DND-41 (cell line): ENCODE results near the gene HOXA3.

ENCODE experiments used
- CTCF ChIP-seq: IDR thresholded peaks from 2 replicates; pipeline ENCODE4 v1.5.1; 2012; ENCODE audit warnings: borderline replicate concordance, low read length, moderate library complexity, mild to moderate bottlenecking; ENCODE audit not compliant: poor library complexity, severe bottlenecking; ENCODE audit errors: extremely low read depth
- EZH2 ChIP-seq: IDR thresholded peaks from 3 replicates; pipeline ENCODE4 v1.6.1; 2012; ENCODE audit warnings: borderline replicate concordance, low read depth, mild to moderate bottlenecking, moderate library complexity, low read length, inconsistent platforms; ENCODE audit not compliant: severe bottlenecking

- TF ChIP-seq CTCF (no peak), EZH2 (no peak)
These were observed 35.3 kb upstream of the HOXA3 start for GRCh38 chr7:27187475-27188385.
